Mucosa of descending colon (tissue), 3 donors: ENCODE data around the gene NECAB2. TPM values are rescaled to one million over a fixed set of nuclear protein-coding genes. Genes with fewer than 3 reads are reported as not detected.

Source experiments
- ATAC-seq: fragments of 200-7000 bp; cut with Tn5 transposase; one replicate; pipeline ENCODE4 v1.9.1; 2020; ENCODE audit warnings: mild to moderate bottlenecking, moderate library complexity
- DNase-seq, 3 donors: peaks; one replicate each; pipeline ENCODE4 v3.0.0-alpha.2; 2020
- H3K36me3 ChIP-seq: fragments of 200-600 bp; one replicate; pipeline ENCODE4 v1.8.0; 2021; ENCODE audit warnings: low read depth, mild to moderate bottlenecking
- H3K4me1 ChIP-seq: fragments of 200-600 bp; one replicate; pipeline ENCODE4 v1.8.0; 2021; ENCODE audit warnings: low read depth, mild to moderate bottlenecking
- H3K4me3 ChIP-seq: fragments of 200-600 bp; one replicate; pipeline ENCODE4 v1.8.0; 2021; ENCODE audit warnings: mild to moderate bottlenecking
- H3K9me3 ChIP-seq: fragments of 200-600 bp; one replicate; pipeline ENCODE4 v1.8.0; 2021; ENCODE audit warnings: mild to moderate bottlenecking
- intact Hi-C, 2 donors: fragments of 100-400 bp; cut with DNase I in 1 of 2; cut with micrococcal nuclease in 1 of 2; formaldehyde crosslinking; loops; one replicate each; pipeline versions ENCODE4 v1.11.0 to v1.11.1; 2022; cut with DNase I, micrococcal nuclease
- total RNA-seq, 3 donors: library from RNA; stranded (reverse); fragmentation: NEBNext Ultra II Directional in 2 of 3; extraction: Animal tissue kit (Norgen Biotek cat#: 25700) in 2 of 3; gene quantifications; one replicate each; pipeline versions ENCODE4 v1.2.1 to v1.2.4, GENCODE V29; 2021 to 2023
- TF ChIP-seq, protein P1 (sequence below): fragments of 200-600 bp; IDR thresholded peaks from one replicate; pipeline ENCODE4 v1.8.0; 2022; ENCODE audit warnings: antibody characterized with exemption, mild to moderate bottlenecking
- donor health status: DM: no; HTN: no; CAD: no; lungs with moderate emphysema.
- donor health status: DM: no; HTN: no; CAD: no.
- donor health status: DM: no; HTN: yes; CAD: no.

NECAB2 gene
- total RNA-seq, 3 donors from 2014 or later: 0.55 to 2.0 (median 0.96) TPM

DNA sequence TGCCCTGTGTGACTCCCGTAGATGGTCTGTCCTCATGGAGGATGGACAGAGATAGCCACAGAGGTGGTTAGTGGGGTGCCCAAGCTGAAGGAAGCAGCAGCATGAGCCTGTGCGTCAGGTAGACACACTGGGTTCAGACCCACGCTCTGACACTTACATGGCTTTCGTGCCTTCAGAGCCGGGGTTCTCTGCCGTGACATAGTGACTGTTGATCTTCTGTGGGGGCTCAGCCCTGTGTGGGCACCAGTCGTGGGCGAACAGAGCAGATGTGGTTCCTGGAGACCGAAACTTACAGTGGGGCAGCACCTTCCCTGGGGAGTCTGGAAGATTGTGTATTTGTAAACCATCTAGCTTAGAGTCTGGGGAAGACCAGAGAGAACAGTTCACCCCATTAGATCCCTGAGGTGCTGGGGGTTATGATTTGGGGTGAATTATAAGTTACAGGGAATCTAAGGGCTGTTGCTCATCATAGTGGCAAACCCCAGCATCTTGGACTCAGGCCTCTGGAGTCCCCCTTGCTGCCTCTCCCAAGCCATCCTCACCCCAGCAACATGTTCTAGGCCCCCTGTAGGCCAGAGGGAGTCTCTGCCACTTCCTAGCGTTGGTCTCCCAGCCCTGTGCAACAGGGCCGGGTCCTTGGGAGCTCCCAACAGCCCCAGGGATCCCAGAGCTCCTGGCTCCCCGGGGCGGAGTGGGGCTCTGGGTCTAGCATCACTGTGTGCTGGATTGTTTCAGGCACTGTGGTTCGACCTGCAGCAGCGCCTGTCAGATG is 28.6 kb downstream of the NECAB2 start:
- no peak for ATAC-seq
- TF ChIP-seq, protein P1, sequence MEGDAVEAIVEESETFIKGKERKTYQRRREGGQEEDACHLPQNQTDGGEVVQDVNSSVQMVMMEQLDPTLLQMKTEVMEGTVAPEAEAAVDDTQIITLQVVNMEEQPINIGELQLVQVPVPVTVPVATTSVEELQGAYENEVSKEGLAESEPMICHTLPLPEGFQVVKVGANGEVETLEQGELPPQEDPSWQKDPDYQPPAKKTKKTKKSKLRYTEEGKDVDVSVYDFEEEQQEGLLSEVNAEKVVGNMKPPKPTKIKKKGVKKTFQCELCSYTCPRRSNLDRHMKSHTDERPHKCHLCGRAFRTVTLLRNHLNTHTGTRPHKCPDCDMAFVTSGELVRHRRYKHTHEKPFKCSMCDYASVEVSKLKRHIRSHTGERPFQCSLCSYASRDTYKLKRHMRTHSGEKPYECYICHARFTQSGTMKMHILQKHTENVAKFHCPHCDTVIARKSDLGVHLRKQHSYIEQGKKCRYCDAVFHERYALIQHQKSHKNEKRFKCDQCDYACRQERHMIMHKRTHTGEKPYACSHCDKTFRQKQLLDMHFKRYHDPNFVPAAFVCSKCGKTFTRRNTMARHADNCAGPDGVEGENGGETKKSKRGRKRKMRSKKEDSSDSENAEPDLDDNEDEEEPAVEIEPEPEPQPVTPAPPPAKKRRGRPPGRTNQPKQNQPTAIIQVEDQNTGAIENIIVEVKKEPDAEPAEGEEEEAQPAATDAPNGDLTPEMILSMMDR: no peak
- intact Hi-C loops: no loop called here

DNA sequence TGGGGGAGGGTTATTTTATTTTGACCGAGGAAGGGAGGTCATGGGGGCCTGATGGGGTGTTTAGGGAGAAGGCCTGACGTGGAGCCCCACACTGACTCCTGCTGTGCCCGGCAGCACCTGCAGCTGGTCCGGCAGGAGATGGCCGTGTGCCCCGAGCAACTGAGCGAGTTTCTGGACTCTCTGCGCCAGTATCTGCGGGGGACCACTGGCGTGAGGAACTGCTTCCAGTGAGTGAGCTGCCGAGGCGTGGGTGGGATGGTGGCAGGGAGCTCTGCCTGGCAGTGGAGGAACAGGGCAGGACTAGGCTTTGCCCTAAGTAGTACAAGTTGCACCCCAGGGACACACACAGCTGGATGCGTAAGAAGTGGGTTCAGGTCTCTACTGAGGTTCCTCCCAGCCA is 30.0 kb downstream of the NECAB2 start:
- H3K36me3 ChIP-seq: no peaks in the 10 kb centered on the region
- no peak overlapping the region for H3K4me3 ChIP-seq
- no peak for DNase-seq
- TF ChIP-seq, protein P1: no peak
- H3K4me1 ChIP-seq: no peaks in the 10 kb centered on the region
- no peaks in the 10 kb centered on the region for H3K9me3 ChIP-seq
- intact Hi-C loops: no loop called here
- no peak for ATAC-seq

More for the DNA sequence above, 28.6 kb downstream of the NECAB2 start:
- Histone ChIP-seq H3K4me1 (no peaks in the 10 kb centered on the region), H3K36me3 (no peaks in the 10 kb centered on the region), H3K4me3 (no peak overlapping the region), H3K9me3 (no peaks in the 10 kb centered on the region)
- DNase-seq: no peak

DNA sequence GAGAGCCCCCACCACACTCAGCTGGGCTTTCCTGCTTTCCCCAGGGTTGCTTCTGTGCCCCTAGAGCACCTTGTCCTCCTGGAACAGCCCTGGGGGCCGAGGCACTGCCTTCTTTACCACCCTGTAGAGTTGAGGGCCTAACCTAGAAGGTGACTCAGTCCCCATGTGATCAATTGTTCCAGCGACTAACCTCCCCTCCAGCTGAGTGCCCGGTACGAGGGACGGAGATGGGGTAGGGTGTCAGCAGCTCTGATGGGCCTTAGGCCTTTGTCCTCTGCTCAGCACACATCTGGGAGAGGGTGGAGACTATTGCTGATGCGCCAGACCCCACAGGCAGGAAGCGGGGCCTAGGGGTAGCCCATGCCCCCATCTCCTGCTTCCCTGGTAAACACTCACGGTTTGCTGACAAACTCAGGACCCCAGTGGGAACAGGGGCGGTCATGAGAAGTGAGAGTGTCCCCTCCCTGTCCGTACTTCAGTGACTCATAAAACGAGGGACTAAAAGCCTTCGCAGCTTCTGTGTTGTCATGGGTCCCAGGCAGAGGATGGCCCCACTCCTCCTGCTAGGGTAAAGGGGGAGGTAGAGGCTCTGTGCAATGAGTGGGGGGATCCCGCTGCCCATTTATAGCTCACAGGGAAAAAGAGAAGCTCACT is 33.1 kb downstream of the NECAB2 start:
- Histone ChIP-seq H3K4me3 (no peak overlapping the region), H3K4me1 (no peaks in the 10 kb centered on the region), H3K9me3 (no peaks in the 10 kb centered on the region), H3K36me3 (no peaks in the 10 kb centered on the region)
- intact Hi-C loops: no loop called here
- TF ChIP-seq, protein P1: no peak
- no peak for ATAC-seq
- DNase-seq: no peak

DNA sequence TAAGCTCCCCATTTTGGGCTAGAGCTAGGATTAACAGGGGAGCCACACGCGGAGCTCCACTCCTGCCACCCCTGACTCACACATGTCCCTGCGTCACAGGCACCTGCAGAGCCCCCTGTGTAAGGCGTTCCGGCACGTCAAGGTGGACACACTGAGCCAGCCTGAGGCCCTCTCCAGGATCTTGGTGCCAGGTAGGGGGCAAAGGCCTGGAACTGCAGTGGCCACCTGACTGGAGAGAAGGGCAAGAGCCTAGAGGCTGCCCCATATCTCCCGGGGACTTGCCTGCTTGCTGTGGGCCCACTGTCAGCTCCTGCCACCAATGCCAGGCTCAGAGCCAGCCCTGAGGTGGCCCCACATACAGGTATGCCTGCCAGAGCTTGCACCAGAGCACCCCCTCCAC is 33.7 kb downstream of the NECAB2 start:
- Histone ChIP-seq H3K4me3 (no peak overlapping the region), H3K36me3 (no peaks in the 10 kb centered on the region), H3K4me1 (no peaks in the 10 kb centered on the region), H3K9me3 (no peaks in the 10 kb centered on the region)
- TF ChIP-seq, protein P1: no peak
- DNase-seq: no peak
- ATAC-seq: no peak
- intact Hi-C loops: no loop called here

DNA sequence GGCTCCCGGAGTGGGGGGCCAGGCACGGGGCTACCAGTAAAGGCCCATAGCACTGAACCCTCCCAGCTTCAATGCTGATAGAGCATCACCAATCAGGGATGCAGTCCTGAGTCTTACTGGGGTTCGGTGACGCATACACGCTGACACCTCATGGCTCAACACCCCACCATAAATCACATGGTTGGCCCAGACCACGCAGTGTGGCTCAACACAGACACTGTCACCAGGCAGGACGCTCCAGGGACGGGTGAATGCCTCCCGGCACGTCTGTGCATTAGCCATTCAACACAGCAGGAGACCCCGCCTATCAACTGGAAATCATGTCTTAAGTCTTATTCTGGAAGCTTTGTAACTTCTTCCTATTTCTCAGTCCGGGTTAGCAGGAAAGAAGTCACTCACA is 35.0 kb downstream of the NECAB2 start:
- no peaks in the 10 kb centered on the region for H3K36me3 ChIP-seq
- intact Hi-C loops: no loop called here
- H3K4me3 ChIP-seq: no peak overlapping the region
- ATAC-seq (no peak), DNase-seq (no peak)
- H3K9me3 ChIP-seq: no peaks in the 10 kb centered on the region
- H3K4me1 ChIP-seq: no peaks in the 10 kb centered on the region
- TF ChIP-seq, protein P1: no peak
